Spleen (tissue), 7 donors: ENCODE results near the gene DTNB.

Source experiments
- POLR2A ChIP-seq, 3 donors: fragments of 450-650 bp; IDR thresholded peaks; one replicate each; pipeline ENCODE4 v1.5.1; 2017; ENCODE audit warnings: antibody characterized with exemption in 3 of 3, mild to moderate bottlenecking in 1 of 3
- TF ChIP-seq, protein P1 (sequence below), 11 experiments: fragments of 200-600 bp in 7 of 11; fragments of 450-650 bp in 4 of 11; sonication (generic) in 4 of 11; IDR thresholded peaks in 8 of 11; conservative IDR thresholded peaks in 3 of 11; 1 replicate in 7 of 11; 2 replicates in 4 of 11; pipeline versions ENCODE4 v1.4.0 to v1.8.0; 2016 to 2021; ENCODE audit warnings: antibody characterized with exemption in 11 of 11, inconsistent platforms in 4 of 11, mild to moderate bottlenecking in 1 of 11
- donor health status: DM: no; HTN: no; CAD: no; lungs with moderate emphysema.
- donor health status: DM: no; HTN: no; CAD: no.
- donor health status: DM: no; HTN: no; CAD: no.

DNA sequence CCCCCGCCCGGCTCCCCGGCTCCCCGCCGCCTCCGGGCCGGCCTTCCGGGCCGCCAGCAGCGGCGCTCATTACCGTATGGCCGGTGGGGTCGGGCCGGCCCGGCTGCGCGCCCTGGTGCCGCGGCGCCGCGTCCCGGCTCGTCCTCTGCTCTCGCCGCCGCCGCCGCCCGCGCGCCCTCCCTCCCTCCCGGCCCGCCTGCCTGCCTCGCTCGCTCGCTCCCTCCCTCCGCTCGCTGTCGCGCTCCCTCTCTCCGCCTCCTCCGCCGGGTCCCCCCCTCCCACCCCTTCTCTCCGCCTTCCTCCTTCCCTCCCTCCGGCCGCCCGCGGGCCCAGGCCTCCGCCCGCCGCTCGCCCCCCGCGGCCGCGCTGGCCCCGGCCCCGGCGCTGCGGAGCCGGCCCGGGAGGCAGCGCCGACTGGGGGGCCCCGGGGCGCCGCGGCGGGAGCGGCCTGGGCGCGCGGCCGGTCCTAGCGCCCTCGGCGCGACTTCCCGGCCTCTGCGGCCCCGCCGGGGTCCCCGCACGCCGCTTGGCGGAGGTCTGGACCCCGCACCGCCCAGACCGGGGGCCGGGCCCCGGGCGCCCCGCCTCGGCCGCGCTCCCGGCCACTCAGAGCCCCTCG is 331.5 kb downstream of the DTNB start, which contains the start of gene DNMT3A:
- TF ChIP-seq, protein P1, sequence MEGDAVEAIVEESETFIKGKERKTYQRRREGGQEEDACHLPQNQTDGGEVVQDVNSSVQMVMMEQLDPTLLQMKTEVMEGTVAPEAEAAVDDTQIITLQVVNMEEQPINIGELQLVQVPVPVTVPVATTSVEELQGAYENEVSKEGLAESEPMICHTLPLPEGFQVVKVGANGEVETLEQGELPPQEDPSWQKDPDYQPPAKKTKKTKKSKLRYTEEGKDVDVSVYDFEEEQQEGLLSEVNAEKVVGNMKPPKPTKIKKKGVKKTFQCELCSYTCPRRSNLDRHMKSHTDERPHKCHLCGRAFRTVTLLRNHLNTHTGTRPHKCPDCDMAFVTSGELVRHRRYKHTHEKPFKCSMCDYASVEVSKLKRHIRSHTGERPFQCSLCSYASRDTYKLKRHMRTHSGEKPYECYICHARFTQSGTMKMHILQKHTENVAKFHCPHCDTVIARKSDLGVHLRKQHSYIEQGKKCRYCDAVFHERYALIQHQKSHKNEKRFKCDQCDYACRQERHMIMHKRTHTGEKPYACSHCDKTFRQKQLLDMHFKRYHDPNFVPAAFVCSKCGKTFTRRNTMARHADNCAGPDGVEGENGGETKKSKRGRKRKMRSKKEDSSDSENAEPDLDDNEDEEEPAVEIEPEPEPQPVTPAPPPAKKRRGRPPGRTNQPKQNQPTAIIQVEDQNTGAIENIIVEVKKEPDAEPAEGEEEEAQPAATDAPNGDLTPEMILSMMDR (IDR thresholded peaks at IDR 0.05 in 8 of 11, conservative IDR thresholded peaks at IDR 0.05 in 3 of 11) = no peak
- no peak for TF ChIP-seq POLR2A (IDR thresholded peaks at IDR 0.05)
